Keratinocyte (primary cell): ENCODE measurements around the gene DENND1A. TPM values are rescaled to one million over a fixed set of nuclear protein-coding genes. Genes with fewer than 3 reads are reported as not detected.

Experiments used
- DNase-seq: peaks from one replicate; pipeline ENCODE4 v3.0.0-alpha.2; 2011; ENCODE audit warnings: low read depth, missing footprints, low spot score
- FAIRE-seq: peaks from 2 replicates; lab custom pipeline; 2011; peaks lifted over from hg19 to GRCh38; lab: Jason Lieb, UNC
- H2AFZ ChIP-seq: 2 replicates; pipeline ENCODE4 v1.6.0; 2012; ENCODE audit warnings: low read length, control low read depth, inconsistent platforms; ENCODE audit not compliant: control insufficient read depth
- H3K27ac ChIP-seq: 2 replicates; pipeline ENCODE4 v1.5.1; 2011; ENCODE audit warnings: low read length; ENCODE audit not compliant: control insufficient read depth, insufficient read depth
- H3K27me3 ChIP-seq: 3 replicates; pipeline ENCODE4 v1.6.0; 2011; ENCODE audit warnings: low read length; ENCODE audit not compliant: control insufficient read depth, insufficient read depth; ENCODE audit errors: extremely low read depth
- H3K36me3 ChIP-seq, 2 experiments: 2 replicates in 1 of 2; 3 replicates in 1 of 2; pipeline ENCODE4 v1.5.1; 2011; ENCODE audit warnings: low read length in 2 of 2, mild to moderate bottlenecking in 1 of 2; ENCODE audit not compliant: control insufficient read depth in 2 of 2, insufficient read depth in 2 of 2; ENCODE audit errors: extremely low read depth in 1 of 2
- H3K4me1 ChIP-seq: 3 replicates; pipeline ENCODE4 v1.5.1; 2011; ENCODE audit warnings: low read length; ENCODE audit not compliant: control insufficient read depth, insufficient read depth; ENCODE audit errors: extremely low read depth
- H3K4me2 ChIP-seq: 3 replicates; pipeline ENCODE4 v1.6.0; 2011; ENCODE audit warnings: low read depth, low read length; ENCODE audit not compliant: control insufficient read depth, insufficient read depth; ENCODE audit errors: extremely low read depth
- H3K4me3 ChIP-seq, 3 experiments: fragments of 200-600 bp in 1 of 3; sonication (generic) in 1 of 3; 2 replicates in 2 of 3; 3 replicates in 1 of 3; pipeline ENCODE4 v1.5.1; 2011 to 2016; ENCODE audit warnings: low read length in 3 of 3, mild to moderate bottlenecking in 3 of 3, control low read depth in 2 of 3, inconsistent platforms in 1 of 3, low read depth in 1 of 3, mixed read lengths in 1 of 3, mixed run types in 1 of 3, moderate library complexity in 1 of 3; ENCODE audit not compliant: control insufficient read depth in 2 of 3, insufficient read depth in 2 of 3; ENCODE audit errors: extremely low read depth in 1 of 3
- H3K79me2 ChIP-seq: 2 replicates; pipeline ENCODE4 v1.6.0; 2012; ENCODE audit warnings: low read length; ENCODE audit not compliant: control insufficient read depth, insufficient read depth
- H3K9ac ChIP-seq: 3 replicates; pipeline ENCODE4 v1.6.0; 2011; ENCODE audit warnings: low read length; ENCODE audit not compliant: control insufficient read depth, insufficient read depth; ENCODE audit errors: extremely low read depth
- H3K9me1 ChIP-seq: 3 replicates; pipeline ENCODE4 v1.6.0; 2011; ENCODE audit warnings: low read length; ENCODE audit not compliant: control insufficient read depth, insufficient read depth; ENCODE audit errors: extremely low read depth
- H3K9me3 ChIP-seq: 2 replicates; pipeline ENCODE4 v1.5.1; 2012; ENCODE audit warnings: low read depth, low read length; ENCODE audit not compliant: control insufficient read depth
- H4K20me1 ChIP-seq: 3 replicates; pipeline ENCODE4 v1.6.0; 2011; ENCODE audit warnings: low read length; ENCODE audit not compliant: control insufficient read depth, insufficient read depth; ENCODE audit errors: extremely low read depth
- CTCF ChIP-seq, 3 experiments: IDR thresholded peaks in 1 of 3; conservative IDR thresholded peaks in 1 of 3; optimal IDR thresholded peaks in 1 of 3; 2 replicates in 2 of 3; 3 replicates in 1 of 3; pipeline versions ENCODE3 to v1.5.1; 2011; ENCODE audit warnings: low read length in 3 of 3, mild to moderate bottlenecking in 3 of 3, moderate library complexity in 2 of 3, control low read depth in 1 of 3, inconsistent platforms in 1 of 3; ENCODE audit not compliant: insufficient read depth in 2 of 3; ENCODE audit errors: extremely low read depth in 1 of 3
- EZH2 ChIP-seq: IDR thresholded peaks from one replicate; pipeline ENCODE4 v1.6.1; 2012; ENCODE audit warnings: inconsistent platforms, mild to moderate bottlenecking, low read length, moderate library complexity
- dilution Hi-C: fragments of 300-500 bp; cut with MboI; formaldehyde crosslinking; loops from one replicate; pipeline ENCODE4 v1.7.0; 2020; ENCODE audit warnings: low sequenced_read_pairs; ENCODE audit not compliant: extremely low pct_ligation_motif_present
- polyA plus RNA-seq, 5 experiments: library from polyadenylated mRNA; depleted of rRNA in 3 of 5; stranded (reverse) in 3 of 5; stranded (forward) in 1 of 5; unstranded in 1 of 5; fragments of >200 nt; gene quantifications; 1 replicate in 1 of 5; 2 replicates in 3 of 5; 3 replicates in 1 of 5; pipeline versions ENCODE4 v1.2.1 to v1.2.3, GENCODE V29; 2011 to 2012; ENCODE audit warnings: missing spikeins in 2 of 5, low read depth in 1 of 5, low replicate concordance in 1 of 5

The DENND1A gene
- polyA plus RNA-seq, 1 donor (not counting 4 experiments of a cell fraction or from before 2014, with no cell fraction given) = 13.0 TPM

DNA sequence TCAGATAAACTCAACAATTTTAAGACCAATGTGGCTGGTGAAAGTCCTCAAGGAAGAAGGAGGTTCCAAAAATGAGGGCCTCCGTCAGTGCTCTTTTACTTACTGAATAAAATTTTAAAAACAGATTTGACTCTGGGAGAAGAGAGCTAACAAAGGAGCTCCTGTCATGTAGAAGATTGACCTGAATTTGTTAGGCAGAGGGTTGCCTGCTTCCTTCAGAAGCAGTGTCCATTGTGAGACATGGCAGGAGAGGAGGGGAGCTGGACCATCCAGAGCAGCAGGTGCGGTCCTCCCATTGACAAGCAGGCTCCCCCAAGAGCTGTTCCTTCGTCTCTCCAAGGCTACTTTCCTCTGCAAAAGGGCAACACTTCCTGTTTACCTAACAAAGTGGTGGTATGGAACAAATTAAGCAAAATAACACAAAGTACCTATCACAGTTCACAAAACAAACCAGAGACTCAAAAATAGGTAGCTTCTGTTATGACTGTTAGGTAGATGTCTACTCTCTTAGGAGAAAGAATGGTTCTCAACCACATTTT lies 238.1 kb downstream of the DENND1A start:
- H3K27me3 ChIP-seq = no peaks in the 10 kb centered on the region

DNA sequence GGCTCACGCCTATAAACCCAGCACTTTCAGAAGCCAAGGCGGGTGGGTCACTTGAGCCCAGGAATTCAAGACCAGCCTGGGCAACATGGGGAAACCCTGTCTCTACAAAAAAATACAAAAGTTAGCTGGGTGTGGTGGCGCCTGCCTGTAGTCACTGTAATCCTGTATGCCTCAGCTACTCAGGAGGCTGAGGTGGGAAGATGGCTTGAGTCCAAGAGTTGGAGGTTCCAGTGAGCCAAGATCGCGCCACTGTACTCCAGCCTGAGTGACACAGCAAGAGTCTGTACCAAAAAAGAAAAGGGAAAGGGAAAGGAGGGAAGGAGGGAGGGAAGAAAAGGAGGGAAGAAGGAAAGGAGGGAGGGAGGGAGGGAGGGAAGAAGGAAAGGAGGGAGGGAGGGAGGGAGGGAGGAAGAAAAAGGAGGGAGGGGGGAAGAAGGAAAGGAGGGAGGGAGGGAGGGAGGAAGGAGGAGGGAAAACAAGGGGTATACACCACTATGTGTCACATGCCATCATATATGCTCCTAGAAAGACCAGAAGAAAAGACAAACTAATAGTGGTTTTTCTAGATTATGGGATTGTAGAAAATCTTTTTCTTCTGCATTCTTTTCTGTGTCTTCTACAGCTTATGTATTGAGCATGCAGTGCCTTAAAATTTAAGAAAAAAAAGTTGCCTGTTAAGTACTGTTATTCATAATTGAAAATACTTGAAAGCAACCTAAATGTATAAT lies 240.1 kb downstream of the DENND1A start:
- no peaks in the 10 kb centered on the region for H3K9me1 ChIP-seq
- dilution Hi-C loops = no loop called here
- no peaks in the 10 kb centered on the region for H3K36me3 ChIP-seq
- H3K4me3 ChIP-seq = no peak overlapping the region
- no peak overlapping the region for H3K4me2 ChIP-seq
- H2AFZ ChIP-seq = no peak overlapping the region
- H3K4me1 ChIP-seq = no peaks in the 10 kb centered on the region
- no peaks in the 10 kb centered on the region for H3K79me2 ChIP-seq
- DNase-seq (no peak), FAIRE-seq (no peak)
- TF ChIP-seq CTCF (optimal IDR thresholded peaks at IDR 0.05 in 1 of 3, IDR thresholded peaks at IDR 0.05 in 1 of 3, conservative IDR thresholded peaks at IDR 0.05 in 1 of 3; ENCODE audit: extremely low read depth in 1 of 3, insufficient read depth in 2 of 3, low read length in 3 of 3) = no peak
- no peak for TF ChIP-seq EZH2
- H3K27me3 ChIP-seq = no peaks in the 10 kb centered on the region
- H4K20me1 ChIP-seq = no peaks in the 10 kb centered on the region
- no peak overlapping the region for H3K27ac ChIP-seq
- no peaks in the 10 kb centered on the region for H3K9me3 ChIP-seq
- H3K9ac ChIP-seq = no peak overlapping the region

More for the DNA sequence above, 238.1 kb downstream of the DENND1A start:
- H3K27ac ChIP-seq = no peak overlapping the region
- no peaks in the 10 kb centered on the region for H4K20me1 ChIP-seq
- no peak overlapping the region for H2AFZ ChIP-seq
- FAIRE-seq = no peak
- no peaks in the 10 kb centered on the region for H3K9me1 ChIP-seq
- no peaks in the 10 kb centered on the region for H3K36me3 ChIP-seq
- no peaks in the 10 kb centered on the region for H3K79me2 ChIP-seq
- H3K9ac ChIP-seq = no peak overlapping the region
- no peak overlapping the region for H3K4me3 ChIP-seq
- H3K4me1 ChIP-seq = no peaks in the 10 kb centered on the region
- dilution Hi-C loops = no loop called here
- no peak for DNase-seq
- H3K9me3 ChIP-seq = no peaks in the 10 kb centered on the region
- no peak for TF ChIP-seq EZH2
- TF ChIP-seq CTCF (optimal IDR thresholded peaks at IDR 0.05 in 1 of 3, IDR thresholded peaks at IDR 0.05 in 1 of 3, conservative IDR thresholded peaks at IDR 0.05 in 1 of 3; ENCODE audit: extremely low read depth in 1 of 3, insufficient read depth in 2 of 3, low read length in 3 of 3) = no peak
- no peak overlapping the region for H3K4me2 ChIP-seq
